ENCODE data around the gene COL11A2. TPM values are rescaled to one million over a fixed set of nuclear protein-coding genes. Genes with fewer than 3 reads are reported as not detected.

COL11A2 gene
- total and polyA plus RNA-seq, 2 experiments from 2014 or later: 59.6 to 94.6 TPM

- H3K27ac ChIP-seq: no peak overlapping the region
- H3K4me3 ChIP-seq: no peak overlapping the region
- H3K36me3 ChIP-seq: peaks cover 17% of the 10 kb centered on the region
- DNase-seq (ENCODE audit: low read depth in 1 of 2, low spot score in 1 of 2): no peak
- no peaks in the 10 kb centered on the region for H3K9me3 ChIP-seq (ENCODE audit: low read depth)
- no peaks in the 10 kb centered on the region for H3K27me3 ChIP-seq
- H3K4me1 ChIP-seq (ENCODE audit: low read depth): peaks cover 18% of the 10 kb centered on the region
- no peak for TF ChIP-seq CTCF (IDR thresholded peaks at IDR 0.05; ENCODE audit: low read depth, low read length)
These were observed 14.0 kb upstream of the COL11A2 start for GRCh38 chr6:33206027-33206863.

- H3K4me1 ChIP-seq (ENCODE audit: low read depth): peaks cover 18% of the 10 kb centered on the region
- peak overlapping the region; percentile 72 for H3K27ac ChIP-seq
- DNase-seq (ENCODE audit: low read depth in 1 of 2, low spot score in 1 of 2): no peak
These were observed 13.1 kb upstream of the COL11A2 start for GRCh38 chr6:33205191-33206026.

GRCh38 chr6:33204415-33205190 lies 12.3 kb upstream of the COL11A2 start, which contains the start of gene HSD17B8:
TSS of gene HSD17B8 (plus strand) at chr6:33204655. CDS start at chr6:33204669, 14 bp downstream.
- DNase-seq (ENCODE audit: low read depth in 1 of 2, low spot score in 1 of 2): peak; percentile 94 to 97
- no peaks in the 10 kb centered on the region for H3K9me3 ChIP-seq (ENCODE audit: low read depth)
- H3K36me3 ChIP-seq: peaks cover 17% of the 10 kb centered on the region
- no peak for TF ChIP-seq CTCF (IDR thresholded peaks at IDR 0.05; ENCODE audit: low read depth, low read length)
- peaks cover 18% of the 10 kb centered on the region for H3K4me1 ChIP-seq (ENCODE audit: low read depth)
- peak within 1 kb of the TSS; percentile 87 for H3K4me3 ChIP-seq
- H3K27me3 ChIP-seq: no peaks in the 10 kb centered on the region
- H3K27ac ChIP-seq: peak within 1 kb of the TSS; percentile 72

More at GRCh38 chr6:33205191-33206026, 13.1 kb upstream of the COL11A2 start:
- H3K36me3 ChIP-seq: peaks cover 17% of the 10 kb centered on the region
- no peaks in the 10 kb centered on the region for H3K27me3 ChIP-seq
- no peaks in the 10 kb centered on the region for H3K9me3 ChIP-seq (ENCODE audit: low read depth)
- H3K4me3 ChIP-seq: peak overlapping the region; percentile 87
- no peak for TF ChIP-seq CTCF (IDR thresholded peaks at IDR 0.05; ENCODE audit: low read depth, low read length)

- Histone ChIP-seq H3K36me3 (peaks cover 17% of the 10 kb centered on the region), H3K4me3 (no peak overlapping the region), H3K4me1 (ENCODE audit: low read depth) (peaks cover 18% of the 10 kb centered on the region), H3K9me3 (ENCODE audit: low read depth) (no peaks in the 10 kb centered on the region), H3K27ac (no peak overlapping the region), H3K27me3 (no peaks in the 10 kb centered on the region)
- no peak for TF ChIP-seq CTCF (IDR thresholded peaks at IDR 0.05; ENCODE audit: low read depth, low read length)
- no peak for DNase-seq (ENCODE audit: low read depth in 1 of 2, low spot score in 1 of 2)
These were observed 11.8 kb upstream of the COL11A2 start for GRCh38 chr6:33204165-33204414.

GRCh38 chr6:33203443-33204164 lies 11.3 kb upstream of the COL11A2 start:
- Histone ChIP-seq H3K36me3 (peaks cover 17% of the 10 kb centered on the region), H3K4me1 (ENCODE audit: low read depth) (peaks cover 18% of the 10 kb centered on the region), H3K27ac (no peak overlapping the region), H3K27me3 (no peaks in the 10 kb centered on the region), H3K4me3 (no peak overlapping the region), H3K9me3 (ENCODE audit: low read depth) (no peaks in the 10 kb centered on the region)
- TF ChIP-seq CTCF (IDR thresholded peaks at IDR 0.05; ENCODE audit: low read depth, low read length): no peak
- no peak for DNase-seq (ENCODE audit: low read depth in 1 of 2, low spot score in 1 of 2)

Data from cardiac muscle cell (in vitro differentiated cells and primary cell).